OCI-LY7 (cell line): ENCODE data around the gene PCGF5. TPM values are rescaled to one million over a fixed set of nuclear protein-coding genes. Genes with fewer than 3 reads are reported as not detected.
A peak's percentile ranks its signal among the peaks of the same experiment; 100 is the strongest.

Experiments used
- BruUV-seq: library from RNA; stranded (reverse); fragments of 400-500 nt; replicated peaks from 2 replicates; lab custom pipeline; 2021; lab: Mats Ljungman, UMichigan
- CTCF ChIA-PET: fragments of 300-600 bp; sonication (Branson Sonifier 250); formaldehyde crosslinking; loops from one replicate; lab custom pipeline; 2022; ENCODE audit warnings: antibody characterized with exemption; ENCODE audit not compliant: unreplicated experiment; lab: Charles Lee
- POLR2A ChIA-PET: fragments of 300-600 bp; sonication (Branson Sonifier 250); formaldehyde crosslinking; loops from one replicate; lab custom pipeline; 2022; ENCODE audit warnings: antibody characterized with exemption; lab: Charles Lee
- DNase-seq: peaks from one replicate; pipeline ENCODE4 v3.0.0-alpha.2; 2015; ENCODE audit warnings: low spot score
- H2AFZ ChIP-seq: fragments of 200-600 bp; sonication (generic), shearing (Covaris generic); 2 replicates; pipeline ENCODE4 v1.6.1; 2014; ENCODE audit warnings: mild to moderate bottlenecking, antibody characterized with exemption, low read length, moderate library complexity
- H3K27ac ChIP-seq: fragments of 200-600 bp; sonication (generic); 2 replicates; pipeline ENCODE4 v1.5.1; 2014; ENCODE audit warnings: mixed run types, low read depth, mild to moderate bottlenecking, moderate library complexity, low read length, inconsistent platforms; ENCODE audit not compliant: poor library complexity, severe bottlenecking
- H3K36me3 ChIP-seq: fragments of 200-600 bp; sonication (generic); 2 replicates; pipeline ENCODE4 v1.6.1; 2014; ENCODE audit warnings: mild to moderate bottlenecking, antibody characterized with exemption, low read length, moderate library complexity, mixed read lengths; ENCODE audit not compliant: insufficient read depth
- H3K4me1 ChIP-seq: fragments of 200-600 bp; sonication (generic); 2 replicates; pipeline ENCODE4 v1.5.1; 2014; ENCODE audit warnings: mild to moderate bottlenecking, low read length; ENCODE audit not compliant: insufficient read depth, poor library complexity, severe bottlenecking
- H3K4me2 ChIP-seq: fragments of 200-600 bp; sonication (generic); 2 replicates; pipeline ENCODE4 v1.6.1; 2014; ENCODE audit warnings: mild to moderate bottlenecking, low read length
- H3K4me3 ChIP-seq: fragments of 200-600 bp; sonication (generic); 2 replicates; pipeline ENCODE4 v1.5.1; 2014; ENCODE audit warnings: mild to moderate bottlenecking, low read depth, low read length; ENCODE audit not compliant: poor library complexity, severe bottlenecking
- H3K79me2 ChIP-seq: fragments of 200-600 bp; sonication (generic); 2 replicates; pipeline ENCODE4 v1.6.1; 2016; ENCODE audit warnings: low read depth, mild to moderate bottlenecking, low read length, moderate library complexity, mixed read lengths; ENCODE audit not compliant: insufficient read depth
- H3K9me2 ChIP-seq: fragments of 200-600 bp; sonication (generic); 2 replicates; pipeline ENCODE4 v1.6.1; 2016; ENCODE audit warnings: mild to moderate bottlenecking, low read length, mixed read lengths; ENCODE audit not compliant: insufficient read depth
- H3K9me3 ChIP-seq: fragments of 200-600 bp; sonication (generic); 2 replicates; pipeline ENCODE4 v1.6.1; 2014; ENCODE audit warnings: mild to moderate bottlenecking, mixed run types, low read length, mixed read lengths
- H4K20me1 ChIP-seq: fragments of 200-600 bp; sonication (generic); 2 replicates; pipeline ENCODE4 v1.6.1; 2014; ENCODE audit warnings: mild to moderate bottlenecking, antibody characterized with exemption, low read length, moderate library complexity, mixed read lengths; ENCODE audit not compliant: insufficient read depth
- EZH2phosphoT487 ChIP-seq: fragments of 200-600 bp; sonication (generic); IDR thresholded peaks from 2 replicates; pipeline ENCODE4 v1.6.1; 2018; ENCODE audit warnings: low read depth, borderline replicate concordance, mild to moderate bottlenecking, mixed run types, antibody characterized with exemption, low read length, moderate library complexity, mixed read lengths
- intact Hi-C: fragments of 100-400 bp; cut with micrococcal nuclease; formaldehyde crosslinking; loops from one replicate; pipeline ENCODE4 v1.10.0; 2022; ENCODE audit not compliant: unreplicated experiment
- total RNA-seq, 2 experiments: library from RNA; depleted of rRNA in 1 of 2; stranded (reverse); fragments of >200 nt in 1 of 2; shearing (Covaris generic) in 1 of 2; gene quantifications; 2 replicates each; pipeline ENCODE4 v1.2.3, GENCODE V29; 2014 to 2022
- TF ChIP-seq, protein P1 (sequence below): fragments of 200-600 bp; sonication (generic); conservative IDR thresholded peaks from 2 replicates; pipeline ENCODE4 v1.5.1; 2014; ENCODE audit warnings: mild to moderate bottlenecking, antibody characterized with exemption, low read length, moderate library complexity, mixed read lengths

Gene PCGF5
- total RNA-seq, 2 experiments from 2014 or later, result 25.1 to 40.9 TPM

DNA sequence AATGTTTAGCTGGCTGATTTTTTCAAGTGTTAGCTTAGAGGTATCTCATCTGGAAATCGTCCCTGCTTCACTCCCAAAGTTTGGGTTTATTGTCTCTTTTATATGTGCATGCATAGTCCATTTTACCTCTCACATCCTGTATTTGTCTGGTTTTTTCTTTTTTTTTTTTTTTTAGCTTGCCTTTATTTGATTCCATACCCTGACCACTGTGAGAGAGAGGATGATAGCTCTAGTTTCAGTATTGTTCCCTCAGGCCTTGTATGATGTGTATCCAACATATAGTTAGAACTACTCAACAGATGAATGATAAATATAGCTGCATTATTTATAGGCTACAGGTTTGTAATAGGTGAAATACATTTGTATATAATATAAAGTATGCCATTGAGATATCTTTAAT lies 29.9 kb downstream of the PCGF5 start:
- no peaks in the 10 kb centered on the region for H3K9me2 ChIP-seq
- POLR2A ChIA-PET, result interaction anchor here (0.6 to 2.4 kb wide), 22 partner anchors 9 to 534 kb away, joined by 3 to 11 read pairs (median 4); no protein-coding TSS in a partner anchor
- H3K27ac ChIP-seq, result no peak overlapping the region
- H2AFZ ChIP-seq, result no peak overlapping the region
- no peak for DNase-seq
- intact Hi-C loops, result loop anchor here (2.0 kb wide), 3 partner anchors 30 to 340 kb away; partner anchors contain the start of gene PCGF5
- no peak overlapping the region for H3K4me2 ChIP-seq
- H3K79me2 ChIP-seq, result no peaks in the 10 kb centered on the region
- no peaks in the 10 kb centered on the region for H3K4me1 ChIP-seq
- CTCF ChIA-PET, result interaction anchor here (0.6 to 3.0 kb wide), 6 partner anchors 27 to 282 kb away, joined by 3 to 18 read pairs (median 4); no protein-coding TSS in a partner anchor
- H3K36me3 ChIP-seq, result peaks cover 29% of the 10 kb centered on the region
- no peaks in the 10 kb centered on the region for H4K20me1 ChIP-seq
- no TSS peak for BruUV-seq
- TF ChIP-seq EZH2phosphoT487, result no peak
- TF ChIP-seq, protein P1, sequence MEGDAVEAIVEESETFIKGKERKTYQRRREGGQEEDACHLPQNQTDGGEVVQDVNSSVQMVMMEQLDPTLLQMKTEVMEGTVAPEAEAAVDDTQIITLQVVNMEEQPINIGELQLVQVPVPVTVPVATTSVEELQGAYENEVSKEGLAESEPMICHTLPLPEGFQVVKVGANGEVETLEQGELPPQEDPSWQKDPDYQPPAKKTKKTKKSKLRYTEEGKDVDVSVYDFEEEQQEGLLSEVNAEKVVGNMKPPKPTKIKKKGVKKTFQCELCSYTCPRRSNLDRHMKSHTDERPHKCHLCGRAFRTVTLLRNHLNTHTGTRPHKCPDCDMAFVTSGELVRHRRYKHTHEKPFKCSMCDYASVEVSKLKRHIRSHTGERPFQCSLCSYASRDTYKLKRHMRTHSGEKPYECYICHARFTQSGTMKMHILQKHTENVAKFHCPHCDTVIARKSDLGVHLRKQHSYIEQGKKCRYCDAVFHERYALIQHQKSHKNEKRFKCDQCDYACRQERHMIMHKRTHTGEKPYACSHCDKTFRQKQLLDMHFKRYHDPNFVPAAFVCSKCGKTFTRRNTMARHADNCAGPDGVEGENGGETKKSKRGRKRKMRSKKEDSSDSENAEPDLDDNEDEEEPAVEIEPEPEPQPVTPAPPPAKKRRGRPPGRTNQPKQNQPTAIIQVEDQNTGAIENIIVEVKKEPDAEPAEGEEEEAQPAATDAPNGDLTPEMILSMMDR, result no peak
- H3K9me3 ChIP-seq, result no peaks in the 10 kb centered on the region
- H3K4me3 ChIP-seq, result no peak overlapping the region

DNA sequence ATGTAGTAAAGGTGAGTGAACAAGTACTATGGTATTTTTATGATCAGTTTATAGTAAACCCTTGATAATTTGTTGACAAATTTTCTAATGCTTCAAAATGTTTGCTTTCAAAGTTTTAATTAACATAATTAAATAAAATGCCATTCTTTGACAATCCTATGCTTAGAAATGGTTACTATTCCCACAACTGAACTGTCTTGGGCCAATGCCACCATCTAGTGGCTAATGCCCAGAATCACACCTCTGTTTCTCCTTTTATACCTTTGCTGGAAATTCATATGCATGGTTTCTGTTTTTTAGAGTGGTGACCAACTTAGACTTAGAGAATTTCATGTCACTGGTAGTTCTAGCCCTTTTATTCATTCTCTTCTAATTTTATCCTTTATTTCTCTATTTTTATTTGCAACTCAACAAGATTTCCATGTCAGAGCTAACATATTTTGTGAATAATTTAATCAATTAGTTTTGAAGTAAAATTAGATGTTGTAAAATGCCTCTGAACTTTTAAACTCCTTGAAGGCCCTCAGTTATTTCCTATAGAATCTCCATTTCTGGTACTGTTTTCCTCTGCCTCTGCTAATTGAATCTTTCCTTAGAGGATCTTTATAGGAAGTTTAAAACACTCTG lies 31.1 kb downstream of the PCGF5 start:
- no peak overlapping the region for H3K4me2 ChIP-seq
- TF ChIP-seq, protein P1, result peak; percentile 98
- no peak for TF ChIP-seq EZH2phosphoT487
- BruUV-seq, result no TSS peak
- POLR2A ChIA-PET, result interaction anchor here (0.5 to 2.4 kb wide), 17 partner anchors 10 to 1572 kb away, joined by 3 to 11 read pairs (median 5); no protein-coding TSS in a partner anchor
- H3K9me2 ChIP-seq, result no peaks in the 10 kb centered on the region
- no peaks in the 10 kb centered on the region for H3K4me1 ChIP-seq
- peaks cover 39% of the 10 kb centered on the region for H3K36me3 ChIP-seq
- H4K20me1 ChIP-seq, result no peaks in the 10 kb centered on the region
- no peak overlapping the region for H3K4me3 ChIP-seq
- H3K9me3 ChIP-seq, result no peaks in the 10 kb centered on the region
- H3K79me2 ChIP-seq, result no peaks in the 10 kb centered on the region
- peak; percentile 68 for DNase-seq
- no peak overlapping the region for H3K27ac ChIP-seq
- intact Hi-C loops, result loop anchor here (1.0 to 2.0 kb wide), 5 partner anchors 31 to 341 kb away; partner anchors contain the start of gene PCGF5
- no peak overlapping the region for H2AFZ ChIP-seq
- CTCF ChIA-PET, result interaction anchor here (1.1 to 3.0 kb wide), 2 partner anchors 90 to 245 kb away, joined by 4 to 18 read pairs; no protein-coding TSS in a partner anchor

DNA sequence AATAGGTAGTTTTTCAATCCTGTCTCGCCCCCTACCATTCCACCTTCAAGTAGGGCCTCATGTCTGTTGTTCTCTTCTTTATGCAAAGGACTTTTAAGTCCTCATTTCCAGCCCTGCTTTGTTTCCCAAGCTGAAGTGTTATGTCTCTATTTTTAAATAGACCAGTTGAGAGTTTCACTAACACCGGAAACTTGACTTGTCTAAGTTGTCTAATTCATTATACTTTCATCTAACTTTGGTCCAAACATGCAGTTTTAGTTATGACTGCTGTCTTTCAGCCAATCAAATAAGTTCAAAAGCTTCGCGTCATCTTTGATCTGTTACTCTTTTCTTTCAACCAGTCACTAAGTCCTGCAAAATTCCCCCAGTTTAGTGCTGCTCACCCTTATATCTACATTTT lies 32.8 kb downstream of the PCGF5 start:
- Histone ChIP-seq H3K79me2 (no peaks in the 10 kb centered on the region), H3K9me2 (no peaks in the 10 kb centered on the region), H3K36me3 (peaks cover 46% of the 10 kb centered on the region), H3K9me3 (no peaks in the 10 kb centered on the region), H3K4me3 (no peak overlapping the region), H3K4me2 (no peak overlapping the region), H2AFZ (no peak overlapping the region), H3K4me1 (no peaks in the 10 kb centered on the region), H4K20me1 (no peaks in the 10 kb centered on the region), H3K27ac (no peak overlapping the region)
- ChIA-PET CTCF (no interaction called here), POLR2A (no interaction called here)
- TF ChIP-seq, protein P1, result no peak
- TF ChIP-seq EZH2phosphoT487, result no peak
- BruUV-seq, result no TSS peak
- no peak for DNase-seq
- intact Hi-C loops, result no loop called here
